Osteoblast (primary cell): ENCODE results near the gene NOS1. TPM values are rescaled to one million over a fixed set of nuclear protein-coding genes. Genes with fewer than 3 reads are reported as not detected.

Source experiments
- DNase-seq: peaks from one replicate; pipeline ENCODE4 v3.0.0; 2011; ENCODE audit warnings: low spot score, mixed read lengths; ENCODE audit not compliant: insufficient read length; ENCODE audit errors: missing footprints
- H2AFZ ChIP-seq: 2 replicates; pipeline ENCODE4 v1.6.0; 2011; ENCODE audit warnings: mild to moderate bottlenecking, low read length
- H3K27ac ChIP-seq: 2 replicates; pipeline ENCODE4 v1.5.1; 2011; ENCODE audit warnings: mild to moderate bottlenecking, low read depth, low read length, moderate library complexity
- H3K27me3 ChIP-seq: 2 replicates; pipeline ENCODE4 v1.6.0; 2012; ENCODE audit warnings: mild to moderate bottlenecking, control low read depth, inconsistent platforms, low read length, moderate library complexity; ENCODE audit not compliant: insufficient read depth
- H3K36me3 ChIP-seq: 2 replicates; pipeline ENCODE4 v1.5.1; 2011; ENCODE audit warnings: mild to moderate bottlenecking, low read length, control low read depth, moderate library complexity; ENCODE audit not compliant: insufficient read depth
- H3K4me1 ChIP-seq: 2 replicates; pipeline ENCODE4 v1.5.1; 2011; ENCODE audit warnings: mild to moderate bottlenecking, low read length, control low read depth, moderate library complexity; ENCODE audit not compliant: insufficient read depth
- H3K4me2 ChIP-seq: 2 replicates; pipeline ENCODE4 v1.6.0; 2011; ENCODE audit warnings: mild to moderate bottlenecking, low read length; ENCODE audit not compliant: insufficient read depth
- H3K4me3 ChIP-seq: fragments of 200-600 bp; sonication (generic); 3 replicates; pipeline ENCODE4 v1.5.1; 2012; ENCODE audit warnings: mild to moderate bottlenecking, low read length, inconsistent platforms; ENCODE audit not compliant: insufficient read depth
- H3K79me2 ChIP-seq: 2 replicates; pipeline ENCODE4 v1.6.0; 2012; ENCODE audit warnings: mild to moderate bottlenecking, low read length, control low read depth, inconsistent platforms; ENCODE audit not compliant: insufficient read depth
- H3K9me3 ChIP-seq: 2 replicates; pipeline ENCODE4 v1.5.1; 2011; ENCODE audit warnings: low read depth, low read length, control low read depth
- H4K20me1 ChIP-seq: 2 replicates; pipeline ENCODE4 v1.6.0; 2012; ENCODE audit warnings: mild to moderate bottlenecking, low read length, control low read depth; ENCODE audit not compliant: insufficient read depth
- total RNA-seq: library from RNA; depleted of rRNA; stranded (reverse); fragments of >200 nt; gene quantifications from 2 replicates; pipeline ENCODE4 v1.2.3, GENCODE V29; 2012
- TF ChIP-seq, protein P1 (sequence below): IDR thresholded peaks from 2 replicates; pipeline ENCODE4 v1.5.1; 2011; ENCODE audit warnings: mild to moderate bottlenecking, low read depth, low read length, moderate library complexity; ENCODE audit errors: extremely low read depth

The NOS1 gene
- total RNA-seq = not detected in 2 replicates

- H3K4me2 ChIP-seq = no peak within 1 kb of the TSS
- TF ChIP-seq, protein P1, sequence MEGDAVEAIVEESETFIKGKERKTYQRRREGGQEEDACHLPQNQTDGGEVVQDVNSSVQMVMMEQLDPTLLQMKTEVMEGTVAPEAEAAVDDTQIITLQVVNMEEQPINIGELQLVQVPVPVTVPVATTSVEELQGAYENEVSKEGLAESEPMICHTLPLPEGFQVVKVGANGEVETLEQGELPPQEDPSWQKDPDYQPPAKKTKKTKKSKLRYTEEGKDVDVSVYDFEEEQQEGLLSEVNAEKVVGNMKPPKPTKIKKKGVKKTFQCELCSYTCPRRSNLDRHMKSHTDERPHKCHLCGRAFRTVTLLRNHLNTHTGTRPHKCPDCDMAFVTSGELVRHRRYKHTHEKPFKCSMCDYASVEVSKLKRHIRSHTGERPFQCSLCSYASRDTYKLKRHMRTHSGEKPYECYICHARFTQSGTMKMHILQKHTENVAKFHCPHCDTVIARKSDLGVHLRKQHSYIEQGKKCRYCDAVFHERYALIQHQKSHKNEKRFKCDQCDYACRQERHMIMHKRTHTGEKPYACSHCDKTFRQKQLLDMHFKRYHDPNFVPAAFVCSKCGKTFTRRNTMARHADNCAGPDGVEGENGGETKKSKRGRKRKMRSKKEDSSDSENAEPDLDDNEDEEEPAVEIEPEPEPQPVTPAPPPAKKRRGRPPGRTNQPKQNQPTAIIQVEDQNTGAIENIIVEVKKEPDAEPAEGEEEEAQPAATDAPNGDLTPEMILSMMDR = no peak
- no peaks in the 10 kb centered on the region for H3K79me2 ChIP-seq
- H3K36me3 ChIP-seq = no peaks in the 10 kb centered on the region
- H4K20me1 ChIP-seq = no peaks in the 10 kb centered on the region
- H3K27ac ChIP-seq = no peak within 1 kb of the TSS
- H2AFZ ChIP-seq = no peak within 1 kb of the TSS
- no peak within 1 kb of the TSS for H3K4me3 ChIP-seq
- no peaks in the 10 kb centered on the region for H3K9me3 ChIP-seq
- H3K27me3 ChIP-seq = peaks cover 40% of the 10 kb centered on the region
- no peaks in the 10 kb centered on the region for H3K4me1 ChIP-seq
- DNase-seq = peak; percentile 68
Observed at GRCh38 chr12:117361347-117361751, at the start of gene NOS1. TSS of gene NOS1 (minus strand) at chr12:117361626. CDS start at chr12:117331069, 30,557 bp downstream.

- Histone ChIP-seq H3K4me1 (no peaks in the 10 kb centered on the region), H3K27ac (no peak overlapping the region), H4K20me1 (no peaks in the 10 kb centered on the region), H3K36me3 (no peaks in the 10 kb centered on the region), H3K79me2 (no peaks in the 10 kb centered on the region), H3K4me3 (no peak overlapping the region), H3K27me3 (no peaks in the 10 kb centered on the region), H3K4me2 (no peak overlapping the region), H3K9me3 (no peaks in the 10 kb centered on the region), H2AFZ (no peak overlapping the region)
- no peak for DNase-seq
- TF ChIP-seq, protein P1 = no peak
Observed at GRCh38 chr12:117409286-117409685, 47.9 kb upstream of the NOS1 start.

DNA sequence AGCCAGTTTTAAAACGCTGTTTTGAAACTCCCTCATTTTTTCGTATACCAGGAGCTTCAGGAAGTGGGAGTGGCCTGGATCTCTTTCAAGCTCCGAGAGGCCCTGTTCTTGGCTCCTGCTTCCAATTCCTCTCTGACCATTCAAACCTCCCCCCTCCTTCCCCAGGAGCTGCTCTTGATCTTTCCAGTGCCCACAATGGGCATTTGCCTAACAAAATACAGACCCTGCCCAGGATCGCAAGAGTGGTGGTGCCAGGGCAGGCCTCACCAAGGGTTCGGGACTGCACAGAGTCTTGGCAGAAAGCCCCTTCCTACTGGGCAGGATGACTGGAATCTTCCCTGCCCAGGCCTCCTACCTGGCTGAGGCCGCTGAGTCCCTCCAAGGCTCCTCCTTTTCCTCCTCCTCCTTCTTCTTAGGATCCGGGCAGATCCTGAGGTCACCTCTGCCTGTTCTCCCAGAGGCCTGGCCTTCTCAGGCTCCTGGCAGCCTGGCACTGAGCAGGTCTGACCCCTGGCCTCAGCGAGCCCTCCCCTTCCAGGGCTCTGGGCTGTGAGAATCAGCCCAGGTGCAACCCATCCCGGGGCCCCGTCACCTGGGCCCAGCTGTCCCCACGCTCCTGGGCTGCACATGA, 46.9 kb upstream of the NOS1 start:
- H3K27me3 ChIP-seq = no peaks in the 10 kb centered on the region
- no peaks in the 10 kb centered on the region for H3K79me2 ChIP-seq
- no peaks in the 10 kb centered on the region for H3K9me3 ChIP-seq
- no peak overlapping the region for H3K27ac ChIP-seq
- H4K20me1 ChIP-seq = no peaks in the 10 kb centered on the region
- H3K4me2 ChIP-seq = no peak overlapping the region
- no peaks in the 10 kb centered on the region for H3K4me1 ChIP-seq
- DNase-seq = no peak
- H3K4me3 ChIP-seq = no peak overlapping the region
- H3K36me3 ChIP-seq = no peaks in the 10 kb centered on the region
- TF ChIP-seq, protein P1 = no peak
- H2AFZ ChIP-seq = no peak overlapping the region

DNA sequence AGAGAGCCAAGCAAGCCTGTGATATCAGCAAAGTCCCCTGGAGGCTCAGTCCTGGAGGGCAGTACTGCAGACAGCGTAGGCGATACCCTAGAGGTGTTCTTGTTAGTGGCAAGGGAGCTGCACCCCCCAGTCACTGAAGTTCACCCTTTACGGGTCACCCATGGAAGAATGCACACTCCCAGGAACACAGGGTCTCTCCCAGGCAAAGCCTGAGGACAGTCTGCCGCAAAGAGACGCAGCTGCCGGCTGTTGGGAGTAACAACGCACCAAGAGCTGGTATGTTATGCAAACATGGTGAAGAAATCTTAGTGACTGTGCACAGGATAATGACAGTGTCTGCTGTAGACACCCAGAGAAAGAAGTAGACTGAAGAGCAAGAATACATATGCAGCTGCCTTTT, 43.5 kb upstream of the NOS1 start:
- Histone ChIP-seq H3K4me3 (no peak overlapping the region), H3K9me3 (no peaks in the 10 kb centered on the region)
- TF ChIP-seq, protein P1 = no peak

More for the DNA sequence above, 43.5 kb upstream of the NOS1 start:
- Histone ChIP-seq H3K36me3 (no peaks in the 10 kb centered on the region), H3K4me1 (no peaks in the 10 kb centered on the region), H3K4me2 (no peak overlapping the region), H3K27me3 (no peaks in the 10 kb centered on the region), H3K79me2 (no peaks in the 10 kb centered on the region), H2AFZ (no peak overlapping the region), H3K27ac (no peak overlapping the region), H4K20me1 (no peaks in the 10 kb centered on the region)
- DNase-seq = no peak
